Loucy (cell line): ENCODE data around the gene IBA57.

ENCODE experiments used
- H2AFZ ChIP-seq: fragments of 200-600 bp; sonication (generic); 2 replicates; pipeline ENCODE4 v1.6.0; 2016; ENCODE audit warnings: antibody characterized with exemption, mild to moderate bottlenecking, low read length, moderate library complexity
- H3F3A ChIP-seq: fragments of 200-600 bp; 2 replicates; pipeline ENCODE4 v1.6.0; 2016; ENCODE audit warnings: antibody characterized with exemption, low read depth, mild to moderate bottlenecking
- H3K27me3 ChIP-seq: fragments of 200-600 bp; sonication (generic); 2 replicates; pipeline ENCODE4 v1.6.1; 2014; ENCODE audit warnings: low read length, mild to moderate bottlenecking; ENCODE audit not compliant: insufficient read depth, poor library complexity, severe bottlenecking
- H3K36me3 ChIP-seq: fragments of 200-600 bp; sonication (generic); 2 replicates; pipeline ENCODE4 v1.6.1; 2016; ENCODE audit warnings: low read length; ENCODE audit not compliant: insufficient read depth
- H3K4me1 ChIP-seq: fragments of 200-600 bp; sonication (generic); 2 replicates; pipeline ENCODE4 v1.5.1; 2014; ENCODE audit warnings: low read length, mild to moderate bottlenecking; ENCODE audit not compliant: insufficient read depth, poor library complexity, severe bottlenecking
- H3K4me2 ChIP-seq: fragments of 200-600 bp; sonication (generic); 2 replicates; pipeline ENCODE4 v1.6.0; 2014; ENCODE audit warnings: antibody characterized with exemption, low read length, low read depth, mild to moderate bottlenecking; ENCODE audit not compliant: poor library complexity, severe bottlenecking
- H3K4me3 ChIP-seq: fragments of 200-600 bp; sonication (generic); 2 replicates; pipeline ENCODE4 v1.5.1; 2014; ENCODE audit warnings: low read length, mild to moderate bottlenecking, mixed read lengths; ENCODE audit not compliant: poor library complexity, severe bottlenecking
- H3K79me2 ChIP-seq: fragments of 200-600 bp; sonication (generic); 2 replicates; pipeline ENCODE4 v1.6.1; 2014; ENCODE audit warnings: low read length; ENCODE audit not compliant: insufficient read depth
- H3K9ac ChIP-seq: fragments of 200-600 bp; sonication (generic); 2 replicates; pipeline ENCODE4 v1.6.0; 2014; ENCODE audit warnings: mild to moderate bottlenecking, low read depth, low read length, moderate library complexity; ENCODE audit not compliant: poor library complexity, severe bottlenecking
- H3K9me2 ChIP-seq: fragments of 200-600 bp; sonication (generic); replicated peaks from 2 replicates; pipeline ENCODE4 v1.6.1; 2016; ENCODE audit warnings: low read depth, low read length, mixed read lengths
- H3K9me3 ChIP-seq: fragments of 200-600 bp; sonication (generic); 2 replicates; pipeline ENCODE4 v1.6.1; 2014; ENCODE audit warnings: mild to moderate bottlenecking, antibody characterized with exemption, low read length, low read depth; ENCODE audit not compliant: insufficient read depth
- H4K20me1 ChIP-seq: fragments of 200-600 bp; sonication (generic); 2 replicates; pipeline ENCODE4 v1.6.0; 2014; ENCODE audit warnings: antibody characterized with exemption, low read length, mild to moderate bottlenecking; ENCODE audit not compliant: insufficient read depth, poor library complexity, severe bottlenecking
- CTCF ChIP-seq: fragments of 200-600 bp; sonication (generic); conservative IDR thresholded peaks from 2 replicates; pipeline ENCODE4 v1.5.1; 2014; ENCODE audit warnings: mild to moderate bottlenecking, antibody characterized with exemption, low read length
- EZH2phosphoT487 ChIP-seq: fragments of 200-600 bp; IDR thresholded peaks from 2 replicates; pipeline ENCODE4 v1.6.1; 2018; ENCODE audit warnings: antibody characterized with exemption, mild to moderate bottlenecking, moderate library complexity, borderline replicate concordance

The IBA57 gene

GRCh38 chr1:228120351-228120750 lies 45.3 kb upstream of the IBA57 start:
- Histone ChIP-seq H3K79me2 (no peaks in the 10 kb centered on the region), H3K4me1 (no peaks in the 10 kb centered on the region), H3K27me3 (peaks cover 8% of the 10 kb centered on the region), H3K36me3 (no peaks in the 10 kb centered on the region), H3K4me2 (no peak overlapping the region), H3K9ac (no peak overlapping the region), H3K4me3 (no peak overlapping the region), H3F3A (no peaks in the 10 kb centered on the region), H2AFZ (no peak overlapping the region), H4K20me1 (no peaks in the 10 kb centered on the region), H3K9me3 (peaks cover 5% of the 10 kb centered on the region; the same call in 1 of the 2 replicates), H3K9me2 (no peaks in the 10 kb centered on the region)
- TF ChIP-seq EZH2phosphoT487 (no peak), CTCF (no peak)

GRCh38 chr1:228120857-228121489 lies 44.6 kb upstream of the IBA57 start:
- Histone ChIP-seq H3K9ac (no peak overlapping the region), H3F3A (no peaks in the 10 kb centered on the region), H3K79me2 (no peaks in the 10 kb centered on the region), H2AFZ (no peak overlapping the region), H3K9me2 (no peaks in the 10 kb centered on the region), H3K27me3 (peaks cover 8% of the 10 kb centered on the region), H3K4me2 (no peak overlapping the region), H4K20me1 (no peaks in the 10 kb centered on the region), H3K36me3 (no peaks in the 10 kb centered on the region), H3K4me1 (no peaks in the 10 kb centered on the region), H3K4me3 (no peak overlapping the region), H3K9me3 (peaks cover 5% of the 10 kb centered on the region; the same call in 1 of the 2 replicates)
- TF ChIP-seq CTCF = no peak
- TF ChIP-seq EZH2phosphoT487 = no peak

- H3F3A ChIP-seq = no peaks in the 10 kb centered on the region
- H4K20me1 ChIP-seq = no peaks in the 10 kb centered on the region
- no peaks in the 10 kb centered on the region for H3K9me2 ChIP-seq
- no peak overlapping the region for H3K4me2 ChIP-seq
- no peaks in the 10 kb centered on the region for H3K4me1 ChIP-seq
- no peaks in the 10 kb centered on the region for H3K79me2 ChIP-seq
- no peak overlapping the region for H3K4me3 ChIP-seq
- no peaks in the 10 kb centered on the region for H3K36me3 ChIP-seq
- H3K27me3 ChIP-seq = peaks cover 8% of the 10 kb centered on the region
- H2AFZ ChIP-seq = no peak overlapping the region
- TF ChIP-seq CTCF = no peak
- TF ChIP-seq EZH2phosphoT487 = no peak
- peaks cover 4% of the 10 kb centered on the region; the same call in 1 of the 2 replicates for H3K9me3 ChIP-seq
- H3K9ac ChIP-seq = no peak overlapping the region
Measured at GRCh38 chr1:228122921-228123441, 42.6 kb upstream of the IBA57 start.
